ENCODE data around the gene MYH10.

Gene MYH10

DNA sequence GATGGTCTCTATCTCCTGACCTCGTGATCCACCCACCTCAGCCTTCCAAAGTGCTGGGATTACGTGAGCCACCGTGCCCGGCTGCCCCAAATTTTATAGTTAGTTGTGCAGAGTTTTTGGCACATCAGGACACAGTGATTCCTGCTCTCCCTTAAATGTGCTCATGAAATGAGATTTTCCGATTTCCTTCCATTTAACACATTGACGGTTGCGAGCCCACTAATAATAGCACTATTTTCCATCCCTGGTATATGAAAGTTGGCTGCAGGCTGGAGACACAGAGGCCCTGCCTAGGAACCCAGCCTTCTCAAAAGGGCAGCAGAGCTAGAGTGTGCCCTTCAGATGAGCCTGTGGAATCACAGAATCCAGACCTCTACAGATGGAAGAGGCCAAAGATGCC is 17.4 kb upstream of the MYH10 start:
- DNase-seq, result no peak

DNA sequence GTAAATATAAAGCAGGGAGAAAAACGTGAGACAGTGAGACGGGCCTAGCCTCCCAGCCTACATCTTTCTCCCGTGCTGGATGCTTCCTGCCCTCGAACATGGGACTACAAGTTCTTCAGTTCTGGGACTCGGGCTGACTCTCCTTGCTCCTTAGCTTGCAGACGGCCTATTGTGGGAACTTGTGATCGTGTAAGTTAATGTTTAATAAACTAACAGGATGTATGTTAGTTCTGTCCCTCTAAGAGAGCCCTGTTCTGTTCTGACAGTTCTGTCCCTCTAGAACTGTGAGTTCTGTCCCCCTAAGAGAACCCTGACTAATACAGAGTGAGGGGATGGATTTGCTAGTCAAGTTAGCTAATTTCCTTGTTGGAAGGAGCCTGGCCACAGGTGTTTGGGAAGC is 16.7 kb upstream of the MYH10 start:
- no peak for DNase-seq

DNA sequence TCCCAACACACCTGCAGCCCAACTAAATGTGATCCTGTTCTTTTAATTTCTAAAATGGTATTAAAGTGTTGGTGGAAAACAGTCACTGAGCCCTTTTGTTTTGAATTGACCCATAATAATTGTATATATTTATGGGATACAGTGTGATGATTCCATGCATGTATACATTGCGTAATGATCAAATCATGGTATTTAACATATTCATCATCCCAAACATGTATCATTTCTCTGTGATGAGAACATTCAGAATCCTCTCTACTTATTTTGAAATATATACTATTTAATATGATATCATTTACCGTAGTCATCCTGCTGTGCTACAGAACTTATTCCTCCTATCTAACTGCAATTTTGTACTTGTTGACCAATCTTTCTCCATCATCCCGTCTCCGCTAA is 14.0 kb upstream of the MYH10 start:
- DNase-seq, result no peak

DNA sequence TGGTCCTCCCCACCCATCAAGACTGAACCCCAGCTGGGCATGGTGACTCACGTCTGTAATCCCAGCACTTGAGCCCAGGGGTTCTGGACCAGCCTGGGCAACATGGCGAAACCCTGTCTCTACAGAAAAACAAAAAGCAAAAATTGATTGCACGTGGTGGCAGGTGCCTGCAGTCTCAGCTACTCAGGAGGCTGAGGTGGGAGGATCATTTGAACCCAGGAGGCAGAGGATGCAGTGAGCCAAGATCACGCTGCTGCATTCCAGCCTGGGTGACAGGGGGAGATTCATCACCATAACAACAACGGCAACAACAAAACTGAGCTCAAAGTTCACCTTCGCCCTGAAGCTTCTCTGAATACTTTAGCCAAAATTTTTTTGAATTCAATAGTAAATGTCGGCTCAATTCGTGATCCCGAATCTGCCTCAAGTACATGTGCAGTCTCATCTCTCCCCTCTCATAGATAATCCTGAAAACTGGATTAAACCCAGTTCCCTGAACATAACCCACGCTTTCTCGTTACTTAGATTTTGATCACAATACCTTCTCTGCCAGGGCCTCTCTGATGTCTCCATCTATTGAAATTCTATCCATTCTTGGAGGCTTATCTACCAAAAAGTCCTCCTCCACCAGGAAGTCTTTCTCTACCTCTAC is 13.5 kb upstream of the MYH10 start:
- no peak for DNase-seq

DNA sequence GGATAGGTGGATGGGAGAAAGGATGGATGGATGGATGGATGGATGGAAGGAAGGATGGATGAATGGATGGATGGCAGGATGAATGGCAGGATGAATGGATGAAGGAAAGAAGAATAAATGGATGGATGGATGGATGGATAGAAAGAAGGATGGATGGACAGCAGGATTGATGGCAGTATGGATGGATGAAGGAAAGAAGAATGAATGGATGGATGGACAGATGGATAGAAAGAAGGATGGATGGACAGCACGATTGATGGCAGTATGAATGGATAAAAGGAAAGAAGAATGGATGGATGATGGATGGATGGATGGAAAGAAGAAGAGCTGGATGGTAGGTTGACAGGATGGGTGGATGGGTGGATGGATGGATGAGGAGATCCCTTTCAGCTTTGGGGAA is 9.2 kb upstream of the MYH10 start:
- no peak for DNase-seq

DNA sequence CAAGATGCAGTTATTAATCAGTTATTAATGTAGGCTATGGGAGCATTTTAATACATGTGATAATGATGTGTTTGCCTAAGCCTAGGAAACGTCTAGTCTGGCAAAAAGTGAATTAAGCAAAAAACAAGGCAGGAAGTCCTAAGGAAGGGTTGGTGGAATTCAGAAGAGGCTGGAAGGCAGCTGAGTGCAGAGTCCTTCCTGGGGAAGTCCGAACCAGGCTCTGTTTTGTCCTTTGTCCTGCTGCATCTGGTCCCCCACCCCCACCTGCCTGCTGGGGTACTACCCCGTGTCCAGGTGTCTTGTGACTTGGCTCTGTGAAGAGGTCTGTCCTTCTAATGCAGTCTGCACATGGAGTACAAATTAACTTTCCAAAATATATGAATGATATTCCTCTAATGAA is 1.5 kb upstream of the MYH10 start:
- no peak for DNase-seq

DNA sequence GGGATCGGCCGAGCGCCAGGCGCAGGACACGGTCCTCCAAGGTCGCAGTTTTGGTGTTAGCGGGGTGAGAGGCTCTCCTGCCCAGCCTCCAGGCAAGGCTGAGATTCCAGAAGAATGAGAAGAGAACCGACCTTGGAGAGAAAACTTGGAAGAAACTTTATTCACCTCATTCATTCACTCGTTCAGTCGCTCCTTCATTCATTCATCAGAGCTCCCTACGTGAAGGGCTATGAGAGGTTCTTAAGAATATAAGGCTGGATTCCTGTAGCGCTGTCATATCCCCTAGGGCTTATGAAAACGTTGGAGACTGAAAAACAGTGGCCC is 991 bp upstream of the MYH10 start:
- no peak for DNase-seq

DNA sequence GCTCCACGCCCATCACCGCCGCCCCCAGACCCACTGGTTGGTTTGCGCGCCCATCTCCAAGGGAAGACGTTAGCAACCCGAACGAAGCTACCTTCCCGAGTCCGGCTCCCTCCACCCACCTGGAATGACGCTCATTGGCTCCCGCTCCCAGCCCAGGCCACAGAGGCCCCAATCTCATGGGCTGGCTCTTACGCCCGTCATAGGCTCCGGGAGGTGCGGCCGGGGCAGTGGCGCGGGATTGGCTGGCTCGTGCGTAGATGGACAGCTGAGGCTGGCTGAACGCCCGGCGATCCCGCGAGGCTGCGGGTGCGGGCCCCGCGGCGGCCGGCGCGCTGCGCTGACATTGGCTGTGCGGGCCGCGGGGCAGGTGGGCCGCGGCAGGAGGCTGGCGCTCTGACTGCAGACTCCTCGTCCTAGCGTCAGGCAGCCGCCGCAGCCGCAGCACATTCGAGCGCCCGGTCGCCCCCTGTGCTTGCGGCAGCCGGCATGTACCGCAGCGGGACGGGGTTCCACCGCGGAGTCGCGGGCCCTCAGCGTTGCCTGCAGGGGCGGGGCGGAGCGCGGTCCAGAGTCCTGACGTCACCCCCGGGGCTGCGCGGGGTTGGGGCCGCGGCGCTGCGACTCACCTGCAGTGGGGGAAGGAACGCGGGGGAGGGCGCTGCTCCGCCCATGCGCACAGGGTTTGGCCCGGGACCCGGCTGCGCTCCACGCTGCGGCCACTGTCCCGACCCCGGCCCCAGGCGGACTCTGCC is 453 bp upstream of the MYH10 start:
- peak; percentile 80 to 81 for DNase-seq

DNA sequence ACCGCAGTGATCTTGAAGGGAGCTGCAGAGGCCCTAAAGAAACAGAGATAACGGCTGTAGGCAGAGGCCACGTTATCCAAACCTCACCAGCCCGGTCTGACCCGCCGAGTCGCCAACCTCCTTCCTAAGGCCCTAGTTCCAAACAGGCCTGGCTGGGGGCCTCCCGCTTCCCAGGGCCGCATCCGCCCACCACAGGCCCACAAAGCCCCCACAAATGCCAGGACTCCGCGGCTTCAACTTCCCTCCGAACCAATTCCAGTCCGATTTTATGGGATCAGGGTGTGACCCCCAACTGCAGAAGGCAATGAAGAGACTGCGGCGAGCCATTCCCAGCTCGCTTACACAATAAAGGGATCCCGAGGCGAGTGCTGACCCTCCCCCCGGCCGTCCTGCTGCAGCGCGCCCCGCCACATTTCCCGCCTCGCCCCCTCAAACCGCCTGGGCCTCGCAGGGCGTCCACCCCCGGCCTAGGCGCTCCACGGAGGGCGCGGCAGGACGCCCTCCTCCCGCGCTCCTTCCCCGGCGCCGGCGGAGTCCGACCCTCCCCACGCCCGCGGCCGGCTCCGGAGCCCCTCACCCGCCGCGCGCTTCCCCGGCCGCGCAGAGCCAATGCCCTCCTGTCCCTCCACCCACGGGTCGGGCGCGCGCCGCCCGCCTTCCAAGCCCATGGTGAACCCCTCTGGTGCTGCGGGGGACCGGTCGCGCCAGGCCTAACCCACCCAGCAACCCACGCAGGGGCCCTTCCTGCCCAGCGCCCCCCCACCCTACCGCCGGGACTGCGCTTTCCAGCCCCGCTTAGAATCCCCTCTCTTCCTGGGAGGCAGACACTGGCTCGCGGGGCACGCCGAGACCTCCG is 926 bp downstream of the MYH10 start:
- peak in 1 of 2 experiments; percentile 11 for DNase-seq

DNA sequence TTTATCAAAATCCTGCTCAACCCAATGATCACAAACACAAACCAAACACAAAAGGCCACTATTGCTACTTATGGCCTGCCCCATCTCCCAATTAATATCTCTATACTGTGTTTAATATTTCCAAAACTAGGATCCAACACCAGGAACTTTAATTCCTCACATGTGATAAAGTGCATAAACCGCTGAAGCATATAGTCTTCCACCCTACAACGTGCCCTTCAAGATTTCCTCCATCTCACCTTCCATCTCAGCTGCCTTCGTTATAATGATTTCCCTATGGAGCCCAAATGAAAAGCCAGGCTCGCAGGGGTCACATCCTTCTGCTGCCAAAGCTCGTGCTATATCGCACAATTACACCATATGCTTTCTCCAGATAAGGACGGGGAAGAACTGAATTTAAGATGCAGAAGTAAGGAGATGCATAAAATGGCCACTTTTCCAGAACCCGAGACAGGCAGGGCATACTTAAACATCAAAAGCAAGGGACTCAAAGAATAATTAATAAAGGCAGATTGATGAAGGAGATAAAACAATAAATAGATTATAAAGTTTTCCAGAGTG is 1.8 kb downstream of the MYH10 start:
- DNase-seq, result no peak

DNA sequence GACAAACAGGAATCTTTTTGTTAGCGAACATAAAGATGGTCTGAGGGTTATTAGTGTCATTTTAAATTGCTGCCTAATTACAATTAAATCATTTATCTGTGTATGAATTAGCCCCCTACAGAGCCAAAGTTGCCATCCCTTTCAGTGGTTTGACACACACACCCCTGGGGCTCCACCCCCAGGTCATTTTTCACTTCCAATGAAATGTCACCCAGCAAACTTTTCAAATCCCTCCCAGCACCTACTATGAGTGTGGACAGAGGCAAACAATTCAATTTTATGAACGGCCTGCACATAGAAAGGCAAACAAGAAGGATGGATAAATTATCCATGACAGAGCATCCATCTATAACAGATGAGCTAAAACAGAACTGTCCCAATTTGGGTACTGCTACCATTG is 2.4 kb downstream of the MYH10 start:
- no peak for DNase-seq

DNA sequence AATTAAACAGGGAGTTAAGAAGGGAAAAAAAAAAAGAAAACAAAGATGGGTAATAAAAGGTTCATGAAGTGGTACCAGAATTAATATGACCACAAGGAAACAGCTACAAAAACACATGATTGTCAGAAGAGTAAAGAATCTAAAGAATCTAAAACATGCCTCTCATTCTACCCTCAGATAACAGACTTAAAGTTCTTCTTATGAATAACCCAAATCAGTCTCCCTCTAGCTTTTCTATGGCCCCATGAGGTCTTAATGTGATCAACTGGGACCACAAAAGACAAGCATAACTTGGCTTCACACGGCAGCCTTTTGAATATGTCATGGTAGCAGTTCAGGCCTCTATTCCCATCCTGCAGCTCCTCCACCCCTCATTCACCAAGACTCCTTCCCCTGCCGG is 6.9 kb downstream of the MYH10 start:
- no peak for DNase-seq

DNA sequence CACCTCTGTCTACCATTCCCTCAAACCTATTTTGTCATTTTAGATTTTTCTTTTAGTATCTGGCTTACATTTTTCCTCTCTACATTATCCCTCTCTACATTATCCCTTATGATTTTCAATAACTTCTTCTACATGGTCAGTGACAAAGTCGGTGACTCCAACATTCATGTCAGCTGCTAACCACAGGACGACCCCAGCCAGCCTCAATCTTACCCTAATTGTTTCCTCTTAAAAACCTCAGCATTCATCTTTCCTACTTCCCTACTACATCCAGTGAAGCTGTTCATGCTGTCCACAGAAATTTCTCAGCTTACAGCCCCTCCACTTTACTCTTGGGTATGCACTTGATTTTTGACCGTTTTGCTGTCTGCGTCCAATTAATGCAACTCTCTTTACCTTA is 8.3 kb downstream of the MYH10 start:
- DNase-seq, result no peak

DNA sequence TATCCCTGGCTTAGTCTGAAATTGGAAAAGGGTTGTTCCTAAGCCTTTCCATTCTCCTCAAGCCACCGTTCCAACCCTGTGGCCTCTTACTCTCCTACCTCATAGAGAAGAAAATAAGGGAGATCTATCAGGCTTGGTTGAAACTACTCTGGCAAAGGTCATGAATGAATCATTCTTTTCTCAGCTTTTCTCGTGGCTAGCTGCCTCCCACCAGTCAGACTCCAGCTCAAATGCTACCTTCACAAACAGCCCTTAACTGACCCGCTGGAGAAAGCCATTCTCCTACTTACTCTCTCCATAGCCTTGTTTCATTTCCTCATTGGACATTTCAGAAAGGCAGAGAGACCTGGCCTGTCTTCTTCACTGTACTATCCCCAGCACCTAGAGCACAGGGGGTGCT is 8.9 kb downstream of the MYH10 start:
- DNase-seq, result no peak

DNA sequence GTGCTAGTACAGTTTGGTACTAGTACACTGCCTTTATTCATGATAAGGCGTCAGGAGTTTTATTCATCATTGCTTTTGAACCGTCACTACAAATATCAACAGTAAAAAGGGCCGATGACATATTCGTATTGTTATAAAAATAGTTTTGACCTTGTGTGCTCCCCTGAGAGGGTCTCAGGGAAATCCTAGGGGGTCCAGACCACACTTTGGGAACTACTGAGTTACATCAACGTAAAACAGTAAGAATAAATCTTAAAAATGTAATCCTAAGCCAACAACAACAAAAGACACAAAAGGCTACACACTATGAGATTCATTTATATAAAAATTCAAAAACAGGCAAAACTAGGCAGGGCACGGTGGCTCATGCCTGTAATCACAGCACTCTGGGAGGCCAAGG is 11.2 kb downstream of the MYH10 start:
- DNase-seq, result no peak

DNA sequence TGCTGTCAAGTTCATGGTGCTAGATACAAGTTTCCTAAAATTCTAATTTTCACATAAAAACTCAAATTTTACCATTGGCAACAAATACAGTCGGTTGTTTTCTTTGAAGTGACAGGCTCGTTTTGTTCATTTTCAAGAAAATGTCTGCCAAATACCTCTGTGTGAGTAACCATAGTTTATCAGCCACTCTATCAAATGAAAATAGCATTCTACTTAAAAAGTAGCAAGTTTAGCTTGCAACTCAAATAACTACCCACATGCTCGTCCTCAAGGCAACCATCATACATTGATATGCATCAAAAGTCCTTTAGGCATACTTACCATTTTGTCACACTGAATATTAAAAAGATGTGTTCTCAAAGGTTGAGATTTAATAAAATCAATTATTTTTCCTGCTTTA is 11.7 kb downstream of the MYH10 start:
- DNase-seq, result no peak

DNA sequence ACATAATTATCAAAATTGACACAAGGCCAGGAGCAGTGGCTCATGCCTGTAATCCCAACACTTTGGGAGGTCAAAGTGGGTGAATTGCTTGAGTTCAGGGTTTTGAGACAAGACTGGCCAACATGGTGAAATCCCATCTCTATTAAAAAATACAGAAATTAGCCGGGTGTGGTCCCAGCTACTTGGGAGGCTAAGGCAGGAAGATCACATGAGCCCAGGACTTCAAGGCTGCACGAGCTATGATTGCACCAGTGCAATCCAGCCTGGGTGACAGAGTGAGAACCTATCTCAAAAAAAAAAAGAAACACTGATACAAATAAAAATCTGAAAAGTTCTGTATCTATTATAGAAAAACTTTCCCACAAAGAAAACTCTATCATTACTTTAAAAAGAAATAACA is 15.5 kb downstream of the MYH10 start:
- DNase-seq, result no peak

DNA sequence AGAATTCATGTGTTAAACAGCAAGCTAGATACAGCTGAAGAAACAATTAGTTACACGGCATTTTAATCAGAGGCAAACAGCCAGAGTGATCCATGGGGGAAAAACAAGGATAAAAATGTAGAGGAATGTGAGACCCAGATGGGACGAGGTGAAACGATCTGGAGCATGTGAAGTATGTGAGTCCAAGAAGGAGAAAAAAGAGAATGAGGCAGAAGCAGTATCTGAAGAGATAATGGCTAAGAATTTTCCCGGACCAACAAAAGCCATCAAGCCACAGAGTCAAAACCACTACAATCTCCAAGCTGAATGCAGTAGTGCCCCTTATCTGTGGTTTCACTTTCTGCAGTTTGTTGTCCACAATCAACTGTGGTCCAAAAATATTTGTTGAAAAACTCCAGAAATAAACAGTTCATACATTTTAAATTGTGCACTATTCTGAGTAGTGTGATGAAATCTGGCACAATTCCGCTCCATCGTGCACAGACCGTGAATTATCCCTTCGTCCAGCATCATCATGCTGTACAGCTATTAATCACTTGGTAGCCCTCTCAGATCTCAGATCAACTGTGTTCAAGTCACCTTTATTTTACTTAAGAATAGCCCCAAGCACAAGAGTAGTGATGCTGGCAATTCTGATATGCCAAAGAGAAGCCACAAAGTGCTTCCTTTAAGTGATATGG is 18.8 kb downstream of the MYH10 start:
- no peak for DNase-seq

DNA sequence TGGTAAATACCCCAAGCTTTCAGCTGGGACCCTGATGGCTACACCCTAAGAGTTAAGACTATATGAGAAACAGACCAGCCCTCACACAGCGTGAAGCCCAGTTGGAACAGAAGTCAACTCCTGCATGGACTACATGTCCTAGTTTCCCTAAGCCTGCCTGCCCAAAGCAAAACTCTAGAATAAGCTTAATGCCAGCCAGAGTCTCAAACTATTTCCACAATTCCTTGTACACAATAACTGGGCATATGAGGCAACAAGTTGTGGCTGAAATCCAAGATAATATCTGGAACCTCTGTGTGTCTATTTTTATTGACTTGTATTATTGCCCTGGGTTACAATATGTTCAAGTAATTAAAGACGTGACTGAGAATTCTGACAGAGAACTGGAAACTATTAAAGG is 19.4 kb downstream of the MYH10 start:
- no peak for DNase-seq

DNA sequence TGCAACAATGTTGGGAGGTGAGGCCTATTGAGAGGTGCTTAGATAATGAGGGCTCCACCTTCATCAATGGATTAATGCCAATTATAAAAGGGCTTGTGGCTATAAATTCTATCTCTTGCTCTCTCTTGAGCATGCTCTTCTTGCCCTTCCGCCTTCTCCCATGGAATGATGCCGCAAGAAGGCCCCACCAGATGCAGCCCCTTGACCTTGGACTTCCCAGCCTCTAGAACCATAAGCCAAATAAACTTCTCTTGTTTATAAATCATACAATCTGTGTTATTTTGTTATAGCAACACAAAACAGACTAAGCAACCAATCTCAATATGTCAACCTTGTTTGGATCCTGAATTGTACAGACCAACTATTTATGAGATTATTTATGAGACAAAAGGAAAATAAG is 20.0 kb downstream of the MYH10 start:
- no peak for DNase-seq

DNA sequence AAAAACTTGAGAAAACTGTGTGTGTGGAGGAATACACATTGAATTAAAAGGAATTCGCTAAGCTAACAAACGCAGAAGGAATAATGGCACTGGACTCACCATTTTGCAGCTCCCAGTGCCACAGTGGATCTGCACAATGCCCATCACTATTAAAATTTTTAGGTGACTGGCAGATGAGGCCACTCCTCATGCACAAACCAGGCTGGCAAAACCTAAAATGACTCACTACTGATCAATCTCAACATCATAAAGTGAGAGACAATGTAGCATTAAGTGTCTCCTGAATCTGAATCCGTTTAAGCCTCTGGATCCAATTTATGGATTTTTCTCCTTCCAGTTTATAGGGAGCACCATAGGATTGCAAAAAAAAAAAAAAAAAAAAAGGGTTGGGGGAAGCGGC is 20.6 kb downstream of the MYH10 start:
- DNase-seq, result no peak

DNA sequence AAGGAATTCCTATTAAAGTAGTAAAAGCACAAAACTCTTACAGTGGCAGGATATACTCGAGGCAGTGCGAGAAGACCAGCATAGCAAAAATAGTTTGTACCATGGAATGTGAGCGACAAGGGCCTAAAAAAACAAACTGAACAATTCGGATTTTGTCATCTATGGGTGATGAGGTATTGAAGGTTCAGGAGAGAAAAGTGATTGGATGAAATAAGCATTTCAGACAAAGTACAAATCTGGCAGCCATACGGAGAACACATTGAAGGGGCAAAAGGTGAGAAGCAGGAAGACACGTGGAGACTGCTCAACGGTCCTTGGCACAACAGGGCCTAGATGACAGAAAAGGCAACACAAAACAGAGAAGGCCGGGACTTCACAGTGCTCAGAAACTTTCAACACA is 22.5 kb downstream of the MYH10 start:
- no peak for DNase-seq

DNA sequence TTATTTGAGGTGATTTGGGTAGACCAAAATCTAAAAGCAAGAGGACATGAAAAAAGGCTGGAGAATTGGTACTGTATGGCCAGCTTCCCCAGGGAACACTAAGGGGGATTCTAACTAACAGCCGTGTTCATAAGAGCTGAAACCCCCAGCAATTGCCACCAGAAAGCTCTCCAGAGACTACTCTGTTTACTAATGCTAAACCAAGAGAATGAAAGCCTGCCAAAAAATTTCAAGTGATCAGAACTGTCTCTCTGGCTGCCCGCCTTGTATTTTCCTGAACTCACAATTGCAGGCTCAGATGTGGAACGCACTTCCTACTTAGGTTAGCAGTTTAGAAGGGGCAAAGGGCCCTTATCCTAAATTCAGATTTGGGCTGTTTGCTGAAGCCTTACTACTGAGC is 24.1 kb downstream of the MYH10 start:
- DNase-seq, result no peak
